WTC11 (cell line): ENCODE results near the gene TSPAN17. TPM values are rescaled to one million over a fixed set of nuclear protein-coding genes. Genes with fewer than 3 reads are reported as not detected.

Experiments used
- ATF3 ChIP-seq: sonication (generic); formaldehyde crosslinking; conservative IDR thresholded peaks from 2 replicates; pipeline ENCODE4 v1.8.1; 2022; ENCODE audit warnings: mild to moderate bottlenecking, missing genetic modification reagents
- ERG ChIP-seq: fragments of 250-450 bp; sonication (Bioruptor Pico); IDR thresholded peaks from 2 replicates; pipeline ENCODE4 v1.8.0; 2021; ENCODE audit warnings: mild to moderate bottlenecking
- FOXJ3 ChIP-seq: sonication (generic); formaldehyde crosslinking; IDR thresholded peaks from 2 replicates; pipeline ENCODE4 v1.9.0; 2021; ENCODE audit warnings: missing genetic modification reagents, mild to moderate bottlenecking, borderline replicate concordance
- HMGXB4 ChIP-seq: sonication (generic); formaldehyde crosslinking; IDR thresholded peaks from 2 replicates; pipeline ENCODE4 v1.8.1; 2023; ENCODE audit warnings: mild to moderate bottlenecking, moderate library complexity, missing genetic modification reagents
- JUN ChIP-seq: sonication (generic); formaldehyde crosslinking; IDR thresholded peaks from 2 replicates; pipeline ENCODE4 v1.8.0; 2023; ENCODE audit warnings: mild to moderate bottlenecking, missing genetic modification reagents
- MAX ChIP-seq: sonication (generic); formaldehyde crosslinking; IDR thresholded peaks from 2 replicates; pipeline ENCODE4 v1.8.0; 2022; ENCODE audit warnings: mild to moderate bottlenecking, missing genetic modification reagents
- ZBTB21 ChIP-seq: sonication (generic); formaldehyde crosslinking; IDR thresholded peaks from 2 replicates; pipeline ENCODE4 v1.8.1; 2023; ENCODE audit warnings: mild to moderate bottlenecking, missing genetic modification reagents, borderline replicate concordance
- ZNF281 ChIP-seq: sonication (generic); formaldehyde crosslinking; IDR thresholded peaks from 2 replicates; pipeline ENCODE4 v1.8.0; 2023; ENCODE audit warnings: mild to moderate bottlenecking, missing genetic modification reagents
- ZNF416 ChIP-seq: fragments of 250-450 bp; sonication (Bioruptor Pico); IDR thresholded peaks from 2 replicates; pipeline ENCODE4 v1.9.0; 2021; ENCODE audit warnings: mild to moderate bottlenecking, inconsistent platforms
- ZNF512 ChIP-seq: sonication (generic); formaldehyde crosslinking; IDR thresholded peaks from 2 replicates; pipeline ENCODE4 v1.8.1; 2022; ENCODE audit warnings: missing genetic modification reagents, borderline replicate concordance
- ZNF671 ChIP-seq: fragments of 250-450 bp; sonication (Bioruptor Pico); IDR thresholded peaks from 2 replicates; pipeline ENCODE4 v1.8.0; 2021; ENCODE audit warnings: mild to moderate bottlenecking
- ZSCAN18 ChIP-seq: fragments of 250-450 bp; sonication (Bioruptor Pico); IDR thresholded peaks from 2 replicates; pipeline ENCODE4 v2.1.2; 2022; ENCODE audit warnings: mild to moderate bottlenecking, moderate library complexity
- total RNA-seq: library from RNA; stranded (reverse); gene quantifications from 3 replicates; pipeline ENCODE4 v1.2.3, GENCODE V29; 2021
- TF ChIP-seq, protein P1 (sequence below): fragments of 250-450 bp; sonication (Bioruptor Pico); IDR thresholded peaks from 2 replicates; pipeline ENCODE4 v1.9.0; 2021; ENCODE audit warnings: mild to moderate bottlenecking, borderline replicate concordance

TSPAN17 gene
- total RNA-seq, 1 experiment from 2014 or later = 47.8 TPM

- TF ChIP-seq ZNF671 (CRISPR knock-in tag) (no peak), MAX (CRISPR knock-in tag) (peak; percentile 65; the same call in 1 of the 2 replicates), HMGXB4 (peak; percentile 89), ERG (CRISPR knock-in tag) (no peak), ZNF512 (CRISPR knock-in tag) (no peak), FOXJ3 (CRISPR knock-in tag) (no peak), JUN (no peak), ZNF281 (CRISPR knock-in tag) (no peak), ATF3 (no peak), ZNF416 (CRISPR knock-in tag) (no peak), ZBTB21 (peak; percentile 45; the same call in 1 of the 2 replicates), ZSCAN18 (CRISPR knock-in tag) (no peak)
- TF ChIP-seq, protein P1, sequence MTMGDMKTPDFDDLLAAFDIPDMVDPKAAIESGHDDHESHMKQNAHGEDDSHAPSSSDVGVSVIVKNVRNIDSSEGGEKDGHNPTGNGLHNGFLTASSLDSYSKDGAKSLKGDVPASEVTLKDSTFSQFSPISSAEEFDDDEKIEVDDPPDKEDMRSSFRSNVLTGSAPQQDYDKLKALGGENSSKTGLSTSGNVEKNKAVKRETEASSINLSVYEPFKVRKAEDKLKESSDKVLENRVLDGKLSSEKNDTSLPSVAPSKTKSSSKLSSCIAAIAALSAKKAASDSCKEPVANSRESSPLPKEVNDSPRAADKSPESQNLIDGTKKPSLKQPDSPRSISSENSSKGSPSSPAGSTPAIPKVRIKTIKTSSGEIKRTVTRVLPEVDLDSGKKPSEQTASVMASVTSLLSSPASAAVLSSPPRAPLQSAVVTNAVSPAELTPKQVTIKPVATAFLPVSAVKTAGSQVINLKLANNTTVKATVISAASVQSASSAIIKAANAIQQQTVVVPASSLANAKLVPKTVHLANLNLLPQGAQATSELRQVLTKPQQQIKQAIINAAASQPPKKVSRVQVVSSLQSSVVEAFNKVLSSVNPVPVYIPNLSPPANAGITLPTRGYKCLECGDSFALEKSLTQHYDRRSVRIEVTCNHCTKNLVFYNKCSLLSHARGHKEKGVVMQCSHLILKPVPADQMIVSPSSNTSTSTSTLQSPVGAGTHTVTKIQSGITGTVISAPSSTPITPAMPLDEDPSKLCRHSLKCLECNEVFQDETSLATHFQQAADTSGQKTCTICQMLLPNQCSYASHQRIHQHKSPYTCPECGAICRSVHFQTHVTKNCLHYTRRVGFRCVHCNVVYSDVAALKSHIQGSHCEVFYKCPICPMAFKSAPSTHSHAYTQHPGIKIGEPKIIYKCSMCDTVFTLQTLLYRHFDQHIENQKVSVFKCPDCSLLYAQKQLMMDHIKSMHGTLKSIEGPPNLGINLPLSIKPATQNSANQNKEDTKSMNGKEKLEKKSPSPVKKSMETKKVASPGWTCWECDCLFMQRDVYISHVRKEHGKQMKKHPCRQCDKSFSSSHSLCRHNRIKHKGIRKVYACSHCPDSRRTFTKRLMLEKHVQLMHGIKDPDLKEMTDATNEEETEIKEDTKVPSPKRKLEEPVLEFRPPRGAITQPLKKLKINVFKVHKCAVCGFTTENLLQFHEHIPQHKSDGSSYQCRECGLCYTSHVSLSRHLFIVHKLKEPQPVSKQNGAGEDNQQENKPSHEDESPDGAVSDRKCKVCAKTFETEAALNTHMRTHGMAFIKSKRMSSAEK (CRISPR knock-in tag) = no peak
These were observed 17.2 kb upstream of the TSPAN17 start, which contains the start of the genes EIF4E1B and SNCB (continued) for GRCh38 chr5:176629853-176630680.
